Central memory CD4-positive, alpha-beta T cell (primary cell): ENCODE results near the gene PNPLA7.
A peak's percentile ranks its signal among the peaks of the same experiment; 100 is the strongest.
"Not testable (repeated sequence)": the region's sequence is repeated elsewhere in the genome, so short reads cannot be mapped to it uniquely, and the experiment has no call there.

Source experiments
- DNase-seq: peaks from one replicate; pipeline ENCODE4 v3.0.0; 2022

PNPLA7 gene

DNA sequence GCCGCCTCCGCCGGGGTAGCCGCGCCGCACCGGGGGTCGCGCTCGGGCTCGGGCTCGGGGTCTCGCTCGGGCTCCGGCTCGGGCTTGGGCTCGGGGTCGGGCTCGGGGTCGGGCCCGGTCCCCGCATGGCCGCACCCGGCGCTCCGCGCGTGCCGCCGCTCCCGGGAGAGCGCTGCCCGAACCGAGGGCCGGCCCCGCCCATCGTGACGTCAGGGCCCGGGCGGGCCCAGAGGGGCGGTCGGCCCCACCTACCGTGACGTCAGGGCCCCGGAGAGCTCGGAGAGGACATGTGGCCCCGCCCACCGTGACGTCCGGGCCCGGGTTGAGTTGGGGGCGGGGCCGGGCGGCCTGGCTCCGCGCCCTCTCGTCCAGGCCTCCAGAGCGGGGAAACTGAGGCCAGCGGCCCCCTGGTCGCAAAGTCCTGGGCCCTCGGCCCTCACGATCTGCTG is 91.0 kb downstream of the PNPLA7 start, which contains the start of gene NSMF:
Gene NSMF, minus strand, starts transcription at position 183 of the 449 bp plus-strand sequence. CDS start 232 bp downstream, outside the sequence.
- peak; percentile 93 for DNase-seq

DNA sequence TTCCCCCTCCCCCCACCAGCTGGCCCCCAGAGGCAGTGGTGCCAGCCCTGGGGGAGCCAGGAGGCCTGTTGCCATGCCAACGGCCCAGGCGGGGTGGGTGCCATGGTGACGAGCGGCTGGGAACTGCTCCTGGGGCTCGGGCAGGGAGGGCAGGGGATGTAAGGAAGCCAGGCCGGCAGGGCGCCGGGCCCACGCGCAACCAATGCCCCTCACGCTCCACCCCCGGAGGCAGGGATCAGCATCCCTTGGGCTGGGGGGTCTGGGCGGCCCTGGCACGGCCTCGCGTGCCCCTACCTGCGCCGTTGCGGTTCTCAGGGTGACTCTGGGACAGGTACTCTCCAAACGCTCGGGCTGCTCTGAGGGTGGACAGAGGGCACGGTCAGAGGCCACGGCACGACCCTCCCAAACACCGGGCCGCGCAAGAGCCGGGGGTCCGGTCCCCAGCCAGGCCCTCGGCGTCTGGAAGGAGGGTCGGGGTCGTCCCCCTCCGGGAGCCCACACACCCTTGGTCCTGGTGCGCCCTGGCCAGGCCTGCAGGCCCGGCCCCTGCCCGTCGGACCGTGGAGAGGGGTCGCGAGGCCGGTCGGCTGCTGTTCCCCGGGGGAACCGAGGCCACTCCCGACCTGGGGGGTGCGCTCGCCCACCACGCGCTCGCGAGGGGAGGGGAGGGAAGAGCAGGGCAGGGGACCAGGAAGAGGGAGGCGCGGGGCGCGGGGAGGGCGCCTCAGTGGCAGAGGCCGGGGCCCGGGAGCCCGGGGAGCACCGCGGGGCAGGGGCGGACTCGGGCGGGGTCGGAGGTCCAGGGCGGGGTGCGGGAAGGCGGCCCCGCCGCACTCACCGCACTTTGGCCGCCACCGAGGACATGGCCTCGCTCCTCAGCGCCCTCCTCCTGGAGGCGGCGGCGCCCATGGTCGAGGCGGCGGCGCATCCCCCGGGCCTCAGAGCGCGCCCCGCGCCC is 91.7 kb downstream of the PNPLA7 start:
- DNase-seq = no peak

DNA sequence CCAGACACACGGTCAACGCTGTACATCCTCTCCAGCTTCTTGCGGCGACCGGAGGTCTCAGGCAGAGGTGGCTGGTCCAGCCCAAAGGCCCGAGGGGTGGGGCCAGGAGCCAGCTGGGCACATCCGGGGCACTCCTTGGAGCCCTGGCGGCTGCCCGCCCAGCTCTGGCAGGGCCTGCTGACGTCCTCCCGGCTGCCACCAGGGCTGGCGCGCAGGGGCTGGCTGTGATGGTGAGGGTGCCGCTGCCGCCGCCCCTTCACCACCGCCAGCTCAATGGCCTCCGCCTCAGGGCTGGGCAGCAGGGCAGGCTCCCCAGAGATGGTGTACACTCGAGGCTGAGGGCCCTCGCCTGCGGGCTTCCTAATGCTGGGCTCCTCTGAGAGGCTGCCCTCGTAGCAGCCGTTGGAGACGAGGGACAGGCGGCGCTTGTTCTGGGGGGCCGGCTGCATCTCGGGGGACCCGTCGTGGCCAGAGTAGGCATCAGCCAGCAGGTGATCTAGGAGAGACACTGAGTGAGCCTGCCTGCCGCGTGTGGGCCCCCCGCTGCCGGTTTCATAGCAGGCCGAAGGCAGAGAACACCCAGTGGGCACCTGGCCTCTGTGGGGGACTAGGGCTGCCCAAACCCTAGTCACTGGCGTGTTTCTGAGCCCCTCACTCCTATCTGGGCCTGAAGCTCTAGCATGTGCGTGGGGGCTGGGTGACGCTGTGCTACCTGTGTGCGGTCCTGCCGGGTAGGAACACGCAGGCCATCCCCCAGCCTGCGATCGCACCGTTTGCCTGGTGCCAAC is 92.6 kb downstream of the PNPLA7 start:
- no peak for DNase-seq

DNA sequence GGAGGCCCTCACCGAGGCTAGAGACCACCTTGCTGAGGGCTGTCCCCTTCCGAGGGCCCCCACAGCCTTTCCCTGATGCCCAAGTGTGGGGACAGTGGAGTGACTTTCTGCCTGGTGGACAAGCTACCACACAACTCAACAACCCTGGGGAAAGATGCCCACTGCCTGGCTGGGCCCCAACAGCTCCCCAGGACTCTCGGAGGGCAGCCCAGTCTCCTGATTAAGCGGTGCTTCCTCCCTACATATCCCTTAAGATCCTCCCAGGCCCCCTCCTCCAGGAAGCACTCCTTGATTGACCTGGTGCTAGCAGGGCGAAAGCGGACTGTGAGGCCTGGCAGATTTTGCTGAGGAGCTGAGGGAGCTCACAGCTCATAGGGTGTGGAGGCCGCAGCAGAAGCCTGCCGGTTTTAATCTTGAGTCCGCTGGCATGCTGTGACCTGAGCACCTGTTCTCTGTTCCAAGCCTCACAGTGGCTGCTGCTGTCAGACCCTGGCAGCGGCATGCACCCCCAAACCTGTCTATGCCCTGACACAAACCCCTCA is 93.3 kb downstream of the PNPLA7 start:
- no peak for DNase-seq

DNA sequence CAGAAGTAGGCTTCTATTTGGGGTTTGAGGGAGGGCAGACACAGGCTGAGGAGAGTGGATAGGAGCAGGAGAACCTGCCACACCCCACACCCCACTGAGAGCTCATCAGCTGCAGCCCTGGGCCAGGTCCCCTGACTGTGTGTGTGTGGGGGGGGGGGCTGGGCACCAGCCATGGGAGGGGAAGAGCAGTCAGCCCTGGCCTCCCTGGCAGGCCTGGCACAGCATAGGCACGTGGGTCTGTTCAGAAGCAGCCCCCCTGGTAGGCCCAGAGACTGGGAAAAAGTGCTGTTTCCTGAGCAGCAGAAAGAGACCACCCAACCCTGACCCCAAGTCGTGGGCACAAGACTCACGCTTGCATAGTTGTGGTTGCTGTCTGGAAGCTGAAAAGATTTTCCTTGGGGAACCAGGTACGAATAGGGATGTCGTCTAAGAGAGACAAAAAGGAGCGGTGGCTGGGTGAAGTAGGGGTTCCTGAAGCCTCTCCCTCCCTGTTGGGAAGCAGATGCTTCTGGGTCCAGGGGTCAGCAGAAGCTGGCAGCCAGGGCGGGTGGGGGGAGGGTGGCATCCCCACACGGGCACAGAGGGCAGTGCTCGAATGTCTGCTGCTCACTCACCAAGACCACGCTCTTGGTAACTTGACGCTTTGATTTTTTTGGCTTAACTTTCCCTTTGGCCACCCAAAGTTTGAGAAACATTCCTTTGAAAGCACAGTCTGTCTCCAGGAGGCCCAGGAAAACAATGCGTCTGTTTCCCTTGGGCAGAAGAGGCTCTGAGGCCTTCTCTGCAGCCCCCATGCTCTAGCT is 93.9 kb downstream of the PNPLA7 start:
- no peak for DNase-seq

DNA sequence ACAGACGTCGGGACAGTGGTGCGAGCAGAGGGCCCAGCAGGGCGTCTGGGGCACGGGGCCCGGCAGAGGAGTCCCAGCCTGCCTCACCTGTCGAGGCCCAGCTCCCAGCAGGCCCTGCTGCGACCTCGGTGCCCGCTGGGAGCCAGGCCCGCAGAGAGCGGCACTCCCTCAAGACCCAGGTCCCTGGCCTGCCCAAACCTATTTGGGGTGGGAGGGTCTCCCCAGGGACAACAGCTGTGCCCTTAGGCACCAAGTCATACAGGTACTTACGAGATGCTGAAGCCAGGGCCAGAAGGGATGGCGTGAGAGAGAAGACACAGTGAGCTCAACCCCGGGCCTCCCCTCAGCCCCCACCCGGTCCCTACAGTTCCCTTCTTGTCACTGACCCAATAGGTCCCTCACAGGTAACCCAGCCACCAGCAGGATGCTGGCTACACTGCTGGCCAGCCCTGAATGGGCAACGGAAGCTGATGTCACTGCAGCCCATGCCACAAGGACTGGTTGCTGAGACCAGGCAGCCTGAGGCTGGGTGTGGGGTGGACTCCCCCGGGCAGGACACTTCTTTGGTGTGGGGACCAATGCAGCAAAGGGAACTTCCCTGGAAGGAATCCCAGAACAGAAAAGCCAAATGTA is 94.7 kb downstream of the PNPLA7 start:
- DNase-seq = no peak

DNA sequence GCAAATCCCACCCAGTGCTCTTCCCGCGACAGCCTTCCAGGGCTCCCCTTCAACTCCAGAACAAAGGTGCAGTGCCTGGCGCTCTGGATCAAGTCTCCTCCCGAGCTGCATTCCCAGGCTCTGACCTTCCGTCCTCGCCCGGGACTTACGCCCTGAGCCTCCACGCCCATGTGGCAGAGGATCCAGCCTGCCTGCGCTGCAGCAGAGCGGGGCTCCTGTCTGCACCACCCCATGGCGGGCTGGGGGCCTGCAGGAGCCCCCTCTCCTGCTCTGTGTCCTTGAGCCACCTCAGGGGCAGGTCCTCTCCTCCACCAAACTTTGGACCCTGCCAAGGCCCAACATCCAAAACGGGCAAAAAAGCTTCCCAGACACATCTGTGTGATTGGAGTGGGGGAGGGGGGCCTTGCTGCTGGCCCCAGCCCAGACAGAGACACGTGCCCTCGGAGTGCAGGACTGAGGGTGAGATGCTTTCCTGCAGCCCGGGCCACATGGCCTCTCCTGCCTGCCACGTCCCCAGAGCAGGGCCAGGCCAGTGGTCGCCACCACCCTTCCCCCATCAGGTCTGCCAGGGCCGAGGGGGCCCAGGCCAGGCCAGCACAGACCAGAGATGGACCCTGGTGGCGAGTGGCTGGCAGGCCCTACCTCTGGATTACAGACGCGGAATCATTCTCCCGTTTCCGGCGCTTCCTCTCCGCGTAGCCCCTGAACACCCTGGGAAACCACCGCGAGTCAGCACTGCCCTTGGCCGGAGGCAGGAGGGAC is 95.4 kb downstream of the PNPLA7 start:
- DNase-seq = no peak

DNA sequence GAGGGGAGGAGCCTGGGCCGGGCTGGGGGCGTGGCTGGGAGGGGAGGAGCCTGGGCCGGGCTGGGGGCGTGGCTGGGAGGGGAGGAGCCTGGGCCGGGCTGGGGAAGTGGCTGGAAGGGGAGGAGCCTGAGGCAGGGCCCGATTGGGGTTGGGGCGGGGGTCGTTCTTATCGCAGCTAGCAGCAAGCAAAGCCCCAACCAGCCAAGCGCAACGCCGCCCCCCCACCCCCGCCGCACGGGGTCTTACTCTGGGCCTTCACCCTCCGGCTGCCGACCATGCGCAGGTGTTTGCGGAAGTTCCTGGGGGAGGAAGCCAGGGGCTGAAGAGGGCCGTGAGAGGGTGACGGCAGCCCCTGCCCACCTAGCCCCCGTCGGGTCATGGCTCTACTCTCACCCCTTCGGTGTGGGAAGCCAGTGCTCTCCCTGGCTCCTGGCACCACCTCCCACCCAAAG is 96.0 kb downstream of the PNPLA7 start:
- DNase-seq = peak; percentile 31

DNA sequence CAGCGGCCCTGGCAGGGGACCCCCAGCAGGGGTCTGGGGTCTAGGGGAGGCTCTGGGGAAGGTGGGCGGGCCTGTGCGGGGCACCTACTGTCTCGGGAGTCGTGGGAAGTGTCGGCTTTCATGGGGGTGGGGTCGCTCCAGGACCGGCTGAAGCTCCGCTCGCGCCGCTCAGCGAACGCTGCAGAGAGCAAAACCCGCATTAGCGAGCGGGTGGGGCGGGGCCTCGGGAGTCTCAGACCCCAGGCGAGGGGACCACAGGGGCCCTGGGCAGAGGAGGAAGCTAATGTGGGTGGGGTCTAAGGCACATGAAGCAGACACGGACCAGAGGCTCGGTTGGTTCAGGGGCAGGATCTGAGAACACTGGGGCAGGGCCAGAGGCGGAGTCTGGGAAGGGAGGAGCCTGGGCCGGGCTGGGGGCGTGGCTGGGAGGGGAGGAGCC is 96.5 kb downstream of the PNPLA7 start:
- DNase-seq = peak; percentile 53

DNA sequence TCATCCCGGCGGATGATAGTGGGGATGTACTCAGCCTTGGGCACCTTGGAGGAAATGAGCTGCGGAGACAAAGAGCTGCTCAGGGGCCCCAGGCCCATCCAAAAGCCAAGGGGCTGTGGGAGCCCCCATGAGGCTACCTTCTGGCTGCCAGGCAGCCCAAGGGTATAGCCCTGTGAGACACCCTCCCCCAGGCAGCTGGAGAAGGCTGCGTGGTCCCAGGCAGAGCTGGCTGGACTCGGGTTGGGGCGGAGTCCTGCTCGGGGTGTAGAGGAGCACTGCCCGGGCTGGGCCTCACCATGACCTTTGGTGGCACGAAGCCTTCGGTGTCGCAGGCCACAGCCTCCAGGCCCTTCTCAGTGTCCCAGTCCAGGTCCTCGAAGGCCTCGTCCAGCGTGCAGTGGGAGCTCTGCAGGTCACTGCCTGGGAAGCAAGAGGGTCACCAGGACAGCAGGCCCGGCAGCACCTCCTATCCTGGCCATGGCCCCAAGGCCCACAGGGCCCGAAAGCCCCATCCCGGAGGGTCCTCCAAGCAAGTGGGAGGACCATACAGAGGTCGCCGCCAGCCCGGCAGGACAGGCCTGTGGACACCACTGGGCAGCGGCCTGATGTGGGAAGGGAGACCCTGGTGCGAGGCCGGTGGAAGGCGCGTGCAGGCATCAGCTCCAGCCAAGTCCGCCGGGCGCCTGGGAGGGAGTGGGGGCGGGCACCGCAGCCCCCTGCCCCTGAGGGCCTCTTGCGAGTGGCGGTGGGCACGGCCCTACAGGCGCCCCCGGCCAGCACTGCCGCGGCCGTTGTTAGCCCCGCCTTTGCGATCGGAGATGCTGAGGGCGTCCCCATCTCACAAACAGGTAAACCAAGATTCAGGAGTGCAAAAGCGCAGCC is 97.2 kb downstream of the PNPLA7 start:
- no peak for DNase-seq

DNA sequence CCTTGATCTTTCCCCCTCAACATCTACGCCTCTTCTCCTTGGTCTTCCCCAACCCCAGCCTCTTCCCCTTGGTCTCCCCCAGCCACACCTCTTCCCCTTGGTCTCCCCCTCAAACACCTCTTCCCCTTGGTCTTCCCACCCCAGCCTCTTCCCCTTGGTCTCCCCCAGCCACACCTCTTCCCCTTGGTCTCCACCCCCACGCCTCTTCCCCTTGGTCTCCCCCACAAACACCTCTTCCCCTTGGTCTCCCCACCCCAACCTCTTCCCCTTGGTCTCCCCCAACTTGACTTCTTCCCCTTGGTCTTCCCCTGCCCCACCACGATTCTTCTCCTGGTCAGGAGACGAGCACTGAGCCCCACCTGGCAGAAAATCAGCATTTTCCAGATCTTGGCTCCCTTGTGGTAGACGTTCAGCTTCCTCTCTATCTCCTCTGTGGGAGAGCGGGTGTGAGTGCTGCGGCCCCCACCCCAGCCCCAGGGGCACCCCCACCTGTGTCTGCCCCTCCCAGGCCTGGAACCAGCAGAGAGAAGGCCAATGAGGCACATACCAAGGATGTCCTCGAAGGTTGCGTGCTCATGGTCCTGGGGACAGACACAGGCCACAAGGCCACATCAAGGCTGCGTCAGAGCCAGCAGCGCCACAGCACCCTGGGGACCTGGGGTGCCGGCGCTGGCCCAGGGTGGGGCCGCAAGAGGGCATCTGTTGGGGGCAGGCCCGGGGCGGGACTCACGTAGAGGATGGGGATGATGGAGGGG is 98.0 kb downstream of the PNPLA7 start:
- DNase-seq = no peak

DNA sequence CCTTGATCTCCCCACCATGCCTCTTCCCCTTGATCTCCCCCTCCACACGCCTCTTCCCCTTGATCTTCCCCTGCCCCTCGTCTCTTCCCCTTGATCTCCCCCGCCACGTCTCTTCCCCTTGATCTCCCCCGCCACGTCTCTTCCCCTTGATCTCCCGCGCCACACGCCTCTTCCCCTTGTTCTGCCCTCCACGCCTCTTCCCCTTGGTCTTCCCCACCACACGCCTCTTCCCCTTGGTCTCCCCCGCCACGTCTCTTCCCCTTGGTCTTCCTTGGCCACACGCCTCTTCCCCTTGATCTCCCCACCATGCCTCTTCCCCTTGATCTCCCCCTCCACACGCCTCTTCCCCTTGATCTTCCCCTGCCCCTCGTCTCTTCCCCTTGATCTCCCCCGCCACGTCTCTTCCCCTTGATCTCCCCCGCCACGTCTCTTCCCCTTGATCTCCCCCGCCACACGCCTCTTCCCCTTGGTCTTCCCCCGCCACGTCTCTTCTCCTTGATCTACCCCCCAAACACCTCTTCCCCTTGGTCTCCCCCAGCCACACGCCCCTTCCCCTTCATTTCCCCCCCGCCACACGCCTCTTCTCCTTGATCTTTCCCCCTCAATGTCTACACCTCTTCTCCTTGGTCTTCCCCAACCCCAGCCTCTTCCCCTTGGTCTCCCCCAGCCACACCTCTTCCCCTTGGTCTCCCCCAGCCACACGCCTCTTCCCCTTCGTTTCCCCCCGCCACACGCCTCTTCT is 98.8 kb downstream of the PNPLA7 start:
- not testable (repeated sequence) for DNase-seq

DNA sequence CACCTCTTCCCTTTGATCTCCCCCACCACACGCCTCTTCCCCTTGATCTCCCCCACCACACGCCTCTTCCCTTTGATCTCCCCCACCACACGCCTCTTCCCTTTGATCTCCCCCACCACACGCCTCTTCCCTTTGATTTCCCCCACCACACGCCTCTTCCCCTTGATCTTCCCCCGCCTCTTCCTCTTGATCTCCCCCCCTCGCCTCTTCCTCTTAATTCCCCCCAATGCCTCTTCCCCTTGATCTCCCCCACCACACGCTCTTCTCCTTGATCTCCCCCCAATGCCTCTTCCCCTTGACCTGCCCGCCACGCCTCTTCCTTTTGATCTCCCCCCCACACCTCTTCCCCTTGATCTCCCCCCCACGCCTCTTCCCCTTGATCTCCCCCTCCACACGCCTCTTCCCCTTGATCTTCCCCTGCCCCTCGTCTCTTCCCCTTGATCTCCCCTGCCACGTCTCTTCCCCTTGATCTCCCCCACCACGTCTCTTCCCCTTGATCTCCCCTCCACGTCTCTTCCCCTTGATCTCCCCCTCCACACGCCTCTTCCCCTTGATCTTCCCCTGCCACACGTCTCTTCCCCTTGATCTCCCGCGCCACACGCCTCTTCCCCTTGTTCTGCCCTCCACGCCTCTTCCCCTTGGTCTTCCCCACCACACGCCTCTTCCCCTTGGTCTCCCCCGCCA is 99.5 kb downstream of the PNPLA7 start:
- DNase-seq = peak; percentile 45

DNA sequence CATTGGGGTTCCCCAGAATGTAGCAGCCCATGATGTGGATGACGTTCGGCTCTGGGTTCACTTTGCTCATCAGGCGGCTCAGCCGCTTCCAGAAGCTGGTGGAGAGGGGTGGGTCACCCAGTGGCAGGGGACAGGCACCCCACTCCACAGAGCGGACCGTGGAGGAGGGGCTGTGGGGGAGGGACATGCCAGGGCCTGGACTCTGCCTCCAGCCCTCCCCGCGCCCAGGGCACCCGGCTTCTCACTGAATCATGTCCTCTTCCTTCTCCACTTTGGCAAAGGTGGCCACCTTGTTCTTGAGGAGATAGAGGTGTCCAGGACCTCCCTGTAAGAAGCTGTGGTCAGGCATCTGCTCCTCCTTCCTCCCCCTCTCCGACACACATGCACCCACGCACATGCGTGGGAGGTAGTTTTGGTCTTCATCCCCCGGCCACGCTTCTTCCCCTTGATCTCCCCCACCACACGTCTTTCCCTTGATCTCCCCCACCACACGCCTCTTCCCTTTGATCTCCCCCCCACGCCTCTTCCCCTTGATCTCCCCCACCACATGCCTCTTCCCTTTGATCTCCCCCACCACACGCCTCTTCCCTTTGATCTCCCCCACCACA is 100.2 kb downstream of the PNPLA7 start:
- DNase-seq = peak; percentile 63

DNA sequence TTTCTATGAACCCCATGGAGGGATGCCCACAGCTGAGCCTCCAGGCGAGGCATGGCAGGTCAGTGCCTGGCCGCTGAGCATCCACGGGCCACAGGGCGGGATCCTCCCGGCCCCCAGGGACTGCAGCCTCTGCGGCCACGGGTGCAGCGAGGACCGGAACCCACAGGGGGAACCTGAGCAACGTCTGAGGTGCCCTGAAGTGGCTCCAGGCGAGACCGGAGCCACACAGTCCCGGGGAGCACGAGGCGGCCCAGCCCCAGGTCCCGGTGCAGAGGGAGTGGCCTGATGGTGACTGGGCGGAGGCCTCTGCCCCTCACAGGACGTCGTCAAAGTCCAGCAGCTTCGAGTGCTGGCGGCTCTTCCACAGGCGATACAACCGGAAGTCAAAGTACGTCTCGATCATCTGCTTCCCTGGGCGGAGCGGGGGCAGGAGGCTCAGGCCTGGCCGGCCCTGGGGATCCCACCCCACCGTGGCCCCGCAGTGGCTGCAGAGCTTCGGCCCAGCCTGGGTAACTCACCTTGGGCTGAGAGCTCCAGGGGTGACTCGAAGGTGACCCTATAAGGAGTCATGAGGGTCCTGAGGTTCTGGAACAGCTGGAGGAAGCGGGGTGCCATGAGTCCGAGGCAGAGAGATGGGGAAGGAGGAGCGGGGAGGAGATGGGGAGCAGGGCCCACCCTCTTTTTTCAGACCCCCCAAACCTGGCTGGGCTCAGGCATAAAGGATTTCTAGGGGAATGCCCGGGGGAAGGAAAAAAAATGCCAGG is 100.9 kb downstream of the PNPLA7 start:
- DNase-seq = no peak

DNA sequence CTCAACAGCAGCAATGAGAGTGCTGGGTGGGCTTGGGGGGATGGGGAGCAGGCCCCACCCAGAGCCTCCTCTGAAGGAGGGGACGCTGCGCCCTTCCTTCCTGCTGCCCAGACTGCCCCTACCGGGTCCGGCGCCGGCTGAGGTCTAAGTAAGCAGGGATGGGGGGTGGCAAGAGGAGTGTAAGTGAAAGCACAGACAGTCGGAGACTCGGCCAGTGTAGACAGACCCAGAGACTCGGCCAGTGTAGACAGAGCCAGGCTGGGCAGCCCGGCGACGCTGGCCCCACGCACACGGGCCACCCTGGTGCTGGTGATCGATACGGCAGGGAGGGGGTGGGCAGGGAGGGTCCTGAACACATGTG is 101.6 kb downstream of the PNPLA7 start:
- DNase-seq = no peak
